AG10803 (cell line): ENCODE measurements around the gene MRGPRF.

Source experiments
- DNase-seq: peaks from one replicate; pipeline ENCODE4 v3.0.0; 2010; ENCODE audit warnings: low read depth
- H3K4me3 ChIP-seq: 2 replicates; pipeline ENCODE4 v1.5.1; 2011; ENCODE audit warnings: mild to moderate bottlenecking, low read length, control low read depth
- CTCF ChIP-seq: conservative IDR thresholded peaks from 2 replicates; pipeline ENCODE4 v1.5.1; 2011; ENCODE audit warnings: mild to moderate bottlenecking, low read length, control low read depth, inconsistent platforms

MRGPRF gene

GRCh38 chr11:68956547-68957254, 56.3 kb downstream of the MRGPRF start:
- no peak for TF ChIP-seq CTCF
- no peak overlapping the region for H3K4me3 ChIP-seq
- no peak for DNase-seq

- no peak overlapping the region for H3K4me3 ChIP-seq
- TF ChIP-seq CTCF, result peak; percentile 14; the same call in 1 of the 2 replicates
- DNase-seq, result no peak
Observed at GRCh38 chr11:68956142-68956541, 56.9 kb downstream of the MRGPRF start.

- no peak overlapping the region for H3K4me3 ChIP-seq
- TF ChIP-seq CTCF, result no peak
- no peak for DNase-seq
Observed at GRCh38 chr11:68955607-68955958, 57.5 kb downstream of the MRGPRF start.

GRCh38 chr11:68954836-68955606, 58.0 kb downstream of the MRGPRF start:
- no peak for DNase-seq
- TF ChIP-seq CTCF, result no peak
- no peak overlapping the region for H3K4me3 ChIP-seq
